Transverse colon (tissue), 4 donors: ENCODE data around the gene SDK2.

Source experiments
- EP300 ChIP-seq: sonication (generic); formaldehyde crosslinking; IDR thresholded peaks from one replicate; pipeline ENCODE4 v1.6.1; 2017; ENCODE audit warnings: antibody characterized with exemption, low read depth
- POLR2A ChIP-seq: fragments of 450-650 bp; IDR thresholded peaks from one replicate; pipeline ENCODE4 v1.6.1; 2016; ENCODE audit warnings: antibody characterized with exemption, mild to moderate bottlenecking, moderate library complexity
- POLR2AphosphoS5 ChIP-seq, 3 donors: sonication (generic); formaldehyde crosslinking; IDR thresholded peaks; one replicate each; pipeline ENCODE4 v1.6.1; 2016; ENCODE audit warnings: antibody characterized with exemption in 3 of 3
- TF ChIP-seq, protein P1 (sequence below), 5 experiments: fragments of 200-600 bp in 3 of 5; fragments of 450-650 bp in 2 of 5; sonication (generic) in 3 of 5; IDR thresholded peaks; 1 replicate in 2 of 5; 2 replicates in 3 of 5; pipeline ENCODE4 v1.5.1; 2016 to 2017; ENCODE audit warnings: antibody characterized with exemption in 5 of 5, inconsistent platforms in 3 of 5, mild to moderate bottlenecking in 2 of 5, moderate library complexity in 1 of 5

DNA sequence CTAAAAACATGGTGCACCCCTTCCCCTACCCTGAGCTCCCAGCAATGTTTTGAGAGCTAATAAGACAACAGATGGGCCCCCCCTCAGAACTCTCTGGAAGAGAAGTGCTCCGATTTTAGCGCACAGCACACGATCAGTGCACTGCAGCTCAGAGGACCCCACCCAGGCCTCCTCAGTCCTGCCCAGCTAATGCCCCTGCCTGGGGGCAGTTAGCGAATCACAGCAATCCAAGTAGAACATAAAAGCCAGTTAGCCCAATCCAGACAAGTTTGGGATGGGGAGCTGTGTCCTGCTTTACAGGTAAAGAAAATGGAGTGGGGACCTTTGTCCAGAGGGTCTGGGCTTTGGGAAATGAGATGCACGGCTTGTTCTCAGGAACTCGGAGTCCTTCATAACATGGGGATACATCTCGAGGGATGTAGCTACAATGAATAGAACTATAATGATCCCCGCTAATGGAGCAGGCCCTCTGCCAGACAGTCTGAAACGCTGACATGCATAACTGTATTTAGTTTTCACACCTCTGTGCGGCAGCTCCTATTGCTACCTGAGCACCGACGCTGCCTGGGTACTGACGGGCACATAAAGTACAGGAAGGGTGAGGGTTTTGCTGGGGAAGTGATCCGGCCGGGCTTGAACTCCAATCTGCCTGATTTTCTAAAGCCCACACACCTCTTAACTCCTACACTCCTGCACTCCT, 302.7 kb downstream of the SDK2 start:
- TF ChIP-seq, protein P1, sequence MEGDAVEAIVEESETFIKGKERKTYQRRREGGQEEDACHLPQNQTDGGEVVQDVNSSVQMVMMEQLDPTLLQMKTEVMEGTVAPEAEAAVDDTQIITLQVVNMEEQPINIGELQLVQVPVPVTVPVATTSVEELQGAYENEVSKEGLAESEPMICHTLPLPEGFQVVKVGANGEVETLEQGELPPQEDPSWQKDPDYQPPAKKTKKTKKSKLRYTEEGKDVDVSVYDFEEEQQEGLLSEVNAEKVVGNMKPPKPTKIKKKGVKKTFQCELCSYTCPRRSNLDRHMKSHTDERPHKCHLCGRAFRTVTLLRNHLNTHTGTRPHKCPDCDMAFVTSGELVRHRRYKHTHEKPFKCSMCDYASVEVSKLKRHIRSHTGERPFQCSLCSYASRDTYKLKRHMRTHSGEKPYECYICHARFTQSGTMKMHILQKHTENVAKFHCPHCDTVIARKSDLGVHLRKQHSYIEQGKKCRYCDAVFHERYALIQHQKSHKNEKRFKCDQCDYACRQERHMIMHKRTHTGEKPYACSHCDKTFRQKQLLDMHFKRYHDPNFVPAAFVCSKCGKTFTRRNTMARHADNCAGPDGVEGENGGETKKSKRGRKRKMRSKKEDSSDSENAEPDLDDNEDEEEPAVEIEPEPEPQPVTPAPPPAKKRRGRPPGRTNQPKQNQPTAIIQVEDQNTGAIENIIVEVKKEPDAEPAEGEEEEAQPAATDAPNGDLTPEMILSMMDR (IDR thresholded peaks at IDR 0.05), result no peak
- TF ChIP-seq POLR2A (no peak), EP300 (no peak), POLR2AphosphoS5 (IDR thresholded peaks at IDR 0.05) (no peak)
